ENCODE measurements around the gene VPREB3.

GRCh38 chr22:23786752-23787599 is 32.8 kb upstream of the VPREB3 start, which contains the start of gene SMARCB1:
- TF ChIP-seq CTCF (IDR thresholded peaks at IDR 0.05) (no peak), POLR2A (IDR thresholded peaks at IDR 0.05) (peak; percentile 82)
